Jurkat, Clone E6-1 (cell line): ENCODE data around the gene WDR33.
"Not testable (repeated sequence)": the region's sequence is repeated elsewhere in the genome, so short reads cannot be mapped to it uniquely, and the experiment has no call there.

ENCODE experiments used
- DNase-seq: peaks from one replicate; pipeline ENCODE4 v3.0.0-alpha.2; 2011; ENCODE audit warnings: low read depth, low spot score
- H3K4me3 ChIP-seq: 2 replicates; pipeline ENCODE4 v1.5.1; 2011; ENCODE audit warnings: mild to moderate bottlenecking, low read length, control low read depth, moderate library complexity

WDR33 gene

GRCh38 chr2:127770973-127771735, 39.8 kb downstream of the WDR33 start:
- no peak for DNase-seq

GRCh38 chr2:127770534-127770933, 40.4 kb downstream of the WDR33 start:
- DNase-seq, H3K4me3 ChIP-seq: not testable (repeated sequence)

More at GRCh38 chr2:127770973-127771735, 39.8 kb downstream of the WDR33 start:
- H3K4me3 ChIP-seq, result no peak overlapping the region

- DNase-seq, result no peak
- no peak overlapping the region for H3K4me3 ChIP-seq
These were observed 41.4 kb downstream of the WDR33 start for GRCh38 chr2:127769587-127769986.

DNA sequence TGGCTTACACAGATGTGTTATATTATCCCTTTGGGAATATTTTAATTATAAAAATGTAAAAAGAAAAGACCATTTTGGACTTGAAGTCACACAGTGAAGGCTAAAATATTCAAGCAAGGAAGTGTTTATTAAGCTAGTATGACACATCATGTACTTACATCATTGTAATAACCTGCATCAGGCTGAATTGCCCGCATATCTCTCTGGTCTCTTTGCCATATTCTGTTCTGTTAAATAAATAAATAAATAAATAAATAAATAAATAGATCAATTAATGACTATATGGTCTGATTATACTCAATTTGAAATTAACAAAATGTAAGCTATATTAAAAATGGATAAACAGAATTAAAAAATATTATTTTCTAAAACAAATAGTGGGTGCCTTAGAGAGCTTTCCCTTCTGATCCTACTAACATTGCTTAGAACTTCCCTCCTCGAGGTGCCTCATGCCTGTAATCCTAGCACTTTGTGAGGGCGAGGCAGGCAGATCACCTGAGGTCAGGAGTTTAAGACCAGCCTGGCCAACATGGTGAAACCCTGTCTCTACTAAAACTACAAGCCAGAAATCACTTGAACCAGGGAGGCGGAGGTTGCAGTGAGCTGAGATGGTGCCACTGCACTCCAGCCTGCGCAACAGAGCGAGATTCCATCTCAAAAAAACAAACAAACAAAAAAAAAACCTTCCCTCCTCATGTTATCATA, 42.0 kb downstream of the WDR33 start:
- no peak for DNase-seq
- H3K4me3 ChIP-seq, result no peak overlapping the region

GRCh38 chr2:127763776-127764175, 47.2 kb downstream of the WDR33 start:
- DNase-seq, result no peak
- H3K4me3 ChIP-seq, result no peak overlapping the region

DNA sequence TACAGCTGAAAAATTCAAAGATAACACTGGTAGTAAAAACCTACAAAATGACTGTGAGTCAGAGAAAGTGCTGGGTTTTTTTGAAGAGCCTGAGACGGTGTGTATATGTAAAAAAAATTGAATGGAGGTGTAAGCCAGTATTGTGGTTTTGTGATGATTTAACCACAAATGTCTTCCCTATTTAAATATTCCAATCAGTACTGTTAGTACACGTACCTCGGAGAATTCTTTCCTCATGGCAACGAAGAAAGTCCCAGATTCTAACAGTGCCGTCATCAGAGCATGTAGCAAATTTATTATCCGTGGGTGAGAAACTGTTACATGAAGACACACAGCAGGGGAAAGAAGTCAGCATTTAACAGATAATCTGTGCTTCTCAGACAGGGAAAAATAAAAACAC, 48.1 kb downstream of the WDR33 start:
- DNase-seq, result no peak

DNA sequence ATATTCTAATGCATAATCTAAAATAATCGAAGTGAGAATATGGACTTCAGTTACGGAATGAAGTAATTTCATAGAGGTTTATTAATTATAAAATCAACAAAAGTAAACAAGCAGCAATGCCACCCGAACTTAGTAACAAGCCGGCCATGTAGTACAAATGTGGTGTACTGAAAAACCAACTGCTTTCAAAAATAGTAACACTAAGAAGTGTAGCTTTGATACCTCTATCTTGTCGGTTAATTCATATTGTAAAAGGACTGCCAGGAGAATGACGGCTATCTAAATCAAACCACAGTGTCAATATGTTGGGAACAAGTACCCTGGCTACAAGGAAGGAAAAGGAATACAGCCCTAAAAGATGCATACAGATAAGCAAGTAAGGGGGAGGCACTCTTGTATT, 48.5 kb downstream of the WDR33 start:
- DNase-seq, result no peak
- no peak overlapping the region for H3K4me3 ChIP-seq

More for the DNA sequence above, 48.1 kb downstream of the WDR33 start:
- H3K4me3 ChIP-seq, result no peak overlapping the region

DNA sequence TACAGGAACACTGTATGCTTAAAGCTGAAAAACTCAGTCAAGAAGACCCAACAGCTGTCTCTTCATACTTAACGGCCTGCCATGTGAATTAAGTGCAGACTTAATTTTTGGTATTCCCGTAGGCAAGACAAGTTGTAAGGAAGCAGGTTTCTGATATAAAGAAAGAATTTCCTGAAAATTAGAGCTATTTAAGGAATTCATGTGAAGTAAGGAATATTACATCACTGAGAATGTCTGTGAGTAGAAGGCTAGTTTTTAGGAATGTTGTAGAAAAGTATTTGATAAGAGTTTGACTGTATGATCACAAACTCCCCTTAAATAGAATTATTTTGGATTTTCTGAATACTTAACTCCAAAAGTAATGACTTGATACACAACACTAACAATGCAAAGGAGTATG, 51.0 kb downstream of the WDR33 start:
- no peak for DNase-seq
- H3K4me3 ChIP-seq, result no peak overlapping the region

DNA sequence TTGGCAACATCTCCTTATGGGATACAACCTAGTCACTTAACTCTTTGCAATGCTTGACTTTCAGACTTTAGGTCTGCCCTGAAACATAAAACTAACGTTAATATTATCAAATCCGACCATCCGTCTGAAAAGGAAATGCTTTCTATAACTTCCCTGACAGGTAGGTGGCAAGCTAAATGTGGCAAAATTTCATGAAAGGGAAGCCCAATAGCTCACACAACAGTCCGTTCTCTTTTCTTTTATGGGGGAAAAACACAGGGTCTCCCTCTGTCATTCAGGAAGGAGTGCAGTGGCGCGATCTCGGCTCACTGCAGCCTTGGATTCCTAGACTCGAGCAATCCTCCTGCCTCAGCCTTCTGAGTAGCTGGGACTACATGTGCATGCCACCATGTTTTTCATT, 56.8 kb downstream of the WDR33 start:
- H3K4me3 ChIP-seq, result no peak overlapping the region
- DNase-seq, result no peak

DNA sequence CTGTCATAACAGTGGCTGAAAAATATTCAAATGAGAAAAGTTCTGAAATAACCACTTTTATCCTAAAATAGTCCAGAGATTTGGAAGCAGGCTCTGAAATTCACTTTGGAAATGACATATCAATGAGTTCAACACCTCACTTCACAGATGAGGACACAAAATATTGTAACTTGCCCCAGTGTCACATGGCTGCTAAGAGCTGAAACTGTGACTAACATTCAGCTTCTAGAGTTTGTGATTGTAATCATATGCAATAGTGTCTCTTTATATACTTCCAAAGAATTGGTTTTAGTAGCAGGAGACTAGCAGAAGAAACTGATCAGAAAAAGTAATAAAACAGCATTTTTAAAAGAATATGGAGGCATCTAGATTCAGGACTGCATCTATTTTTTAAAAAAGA, 57.6 kb downstream of the WDR33 start:
- DNase-seq, result no peak

DNA sequence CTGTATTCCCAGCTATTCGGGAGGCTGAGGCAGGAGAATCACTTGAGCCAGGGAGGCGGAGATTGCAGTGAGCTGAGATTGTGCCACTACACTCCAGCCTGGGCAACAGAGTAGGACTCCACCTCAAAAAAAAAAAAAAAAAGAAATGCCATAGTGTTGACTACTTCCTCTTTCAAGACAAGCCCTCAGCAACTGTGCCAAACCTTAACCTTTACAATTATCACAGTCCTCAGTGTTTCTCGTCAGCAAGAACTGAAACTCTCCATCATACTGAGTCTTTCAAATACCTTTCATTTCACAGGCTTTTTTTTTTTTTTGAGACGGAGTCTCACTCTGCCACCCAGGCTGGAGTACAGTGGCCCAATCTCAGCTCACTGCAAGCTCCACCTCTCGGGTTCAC, 61.4 kb downstream of the WDR33 start:
- not testable (repeated sequence) for H3K4me3 ChIP-seq, DNase-seq

More for the DNA sequence above, 57.6 kb downstream of the WDR33 start:
- no peak overlapping the region for H3K4me3 ChIP-seq

DNA sequence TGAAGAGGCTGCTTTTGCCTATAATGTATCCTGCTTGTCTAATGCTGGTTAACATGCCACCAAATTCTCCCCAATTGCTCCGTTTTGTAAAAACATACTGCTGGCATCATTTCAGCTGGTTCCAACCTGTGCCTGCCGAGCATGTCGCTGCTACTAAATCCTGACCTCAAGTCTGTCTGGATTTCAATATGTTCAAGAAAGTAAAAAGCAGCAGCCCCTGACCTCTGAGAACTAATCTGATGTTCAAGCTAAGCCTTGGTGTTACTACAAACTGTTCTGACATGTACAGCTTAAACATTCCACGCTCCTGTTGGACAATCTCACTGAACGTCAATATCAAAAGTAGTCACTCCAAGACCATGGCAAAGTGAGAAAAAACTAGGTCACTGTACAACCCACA, 63.4 kb downstream of the WDR33 start:
- H3K4me3 ChIP-seq, result no peak overlapping the region

GRCh38 chr2:127743477-127744026, 67.4 kb downstream of the WDR33 start:
- DNase-seq, result no peak

More for the DNA sequence above, 63.4 kb downstream of the WDR33 start:
- DNase-seq, result no peak

GRCh38 chr2:127740665-127741288, 70.2 kb downstream of the WDR33 start:
- H3K4me3 ChIP-seq, result no peak overlapping the region
- no peak for DNase-seq

More at GRCh38 chr2:127743477-127744026, 67.4 kb downstream of the WDR33 start:
- H3K4me3 ChIP-seq, result no peak overlapping the region

DNA sequence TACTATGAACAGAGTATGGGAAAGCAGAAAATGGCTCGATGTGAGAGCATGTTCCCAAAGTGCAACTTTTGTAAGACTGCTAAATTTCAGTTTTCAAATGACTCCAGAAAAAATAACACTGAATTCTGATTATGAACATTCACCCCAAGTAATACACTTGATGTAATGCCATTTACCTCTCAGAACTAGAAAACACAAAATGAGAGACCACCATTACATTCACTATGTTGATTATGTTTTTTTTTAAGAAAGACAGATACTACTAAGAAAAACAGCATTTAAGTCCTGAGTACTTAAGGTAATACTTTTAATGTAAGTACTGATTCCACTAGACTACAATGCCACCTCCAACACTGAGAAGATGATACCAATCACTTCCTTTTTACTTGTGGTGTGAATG, 71.2 kb downstream of the WDR33 start:
- no peak overlapping the region for H3K4me3 ChIP-seq
- no peak for DNase-seq

DNA sequence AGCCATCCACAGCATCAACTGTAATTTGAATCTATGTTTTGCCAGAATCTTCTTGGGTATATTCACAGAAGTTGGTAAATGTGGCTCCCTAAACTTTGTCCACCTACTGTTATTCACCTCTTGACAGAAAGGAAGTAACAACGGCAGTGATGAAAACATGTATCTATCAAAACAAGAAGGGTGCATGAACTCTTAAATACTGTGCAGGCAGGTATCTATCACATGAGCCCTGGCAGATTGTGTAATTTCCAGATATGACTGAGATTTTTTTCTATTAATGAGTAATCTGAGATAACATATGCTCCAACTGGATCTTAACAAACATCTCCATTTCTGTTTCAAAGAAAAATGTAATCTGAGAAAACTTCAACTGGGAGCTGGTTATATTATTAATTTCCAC, 73.1 kb downstream of the WDR33 start:
- DNase-seq, result no peak

GRCh38 chr2:127735537-127736399, 75.2 kb downstream of the WDR33 start:
- no peak overlapping the region for H3K4me3 ChIP-seq
- DNase-seq, result no peak

More for the DNA sequence above, 73.1 kb downstream of the WDR33 start:
- H3K4me3 ChIP-seq, result no peak overlapping the region

- no peak overlapping the region for H3K4me3 ChIP-seq
- DNase-seq, result no peak
These were observed 75.9 kb downstream of the WDR33 start for GRCh38 chr2:127735044-127735443.
